ENCODE results near the gene WDR1.

Gene WDR1

GRCh38 chr4:10034612-10035104, 81.9 kb downstream of the WDR1 start:
- in situ Hi-C loops (cut with MboI; ENCODE audit: low pct_unique_long_range_greater_than_20kb, low sequenced_read_pairs): no loop called here
- no peak for DNase-seq

GRCh38 chr4:10034136-10034535, 82.5 kb downstream of the WDR1 start:
- in situ Hi-C loops (cut with MboI; ENCODE audit: low pct_unique_long_range_greater_than_20kb, low sequenced_read_pairs): no loop called here
- no peak for DNase-seq

- DNase-seq: peak; percentile 54
- in situ Hi-C loops (cut with MboI; ENCODE audit: low pct_unique_long_range_greater_than_20kb, low sequenced_read_pairs): no loop called here
These were observed 83.3 kb downstream of the WDR1 start for GRCh38 chr4:10033191-10033881.

GRCh38 chr4:10032625-10033024, 84.0 kb downstream of the WDR1 start:
- in situ Hi-C loops (cut with MboI; ENCODE audit: low pct_unique_long_range_greater_than_20kb, low sequenced_read_pairs): no loop called here

GRCh38 chr4:10031668-10032590, 84.7 kb downstream of the WDR1 start:
- in situ Hi-C loops (cut with MboI; ENCODE audit: low pct_unique_long_range_greater_than_20kb, low sequenced_read_pairs): no loop called here
- no peak for DNase-seq

More at GRCh38 chr4:10032625-10033024, 84.0 kb downstream of the WDR1 start:
- DNase-seq: no peak

GRCh38 chr4:10030972-10031667, 85.5 kb downstream of the WDR1 start:
- no peak for DNase-seq
- in situ Hi-C loops (cut with MboI; ENCODE audit: low pct_unique_long_range_greater_than_20kb, low sequenced_read_pairs): no loop called here

- DNase-seq: no peak
- in situ Hi-C loops (cut with MboI; ENCODE audit: low pct_unique_long_range_greater_than_20kb, low sequenced_read_pairs): no loop called here
These were observed 87.2 kb downstream of the WDR1 start for GRCh38 chr4:10029403-10029802.

- in situ Hi-C loops (cut with MboI; ENCODE audit: low pct_unique_long_range_greater_than_20kb, low sequenced_read_pairs): no loop called here
- no peak for DNase-seq
These were observed 87.7 kb downstream of the WDR1 start for GRCh38 chr4:10028910-10029309.

- in situ Hi-C loops (cut with MboI; ENCODE audit: low pct_unique_long_range_greater_than_20kb, low sequenced_read_pairs): no loop called here
- no peak for DNase-seq
These were observed 90.1 kb downstream of the WDR1 start for GRCh38 chr4:10026485-10026884.

- DNase-seq: no peak
- in situ Hi-C loops (cut with MboI; ENCODE audit: low pct_unique_long_range_greater_than_20kb, low sequenced_read_pairs): no loop called here
These were observed 91.3 kb downstream of the WDR1 start for GRCh38 chr4:10025230-10025806.
